ENCODE results near the gene CACNA1I.

The CACNA1I gene

GRCh38 chr22:39569066-39569465 is 1.5 kb upstream of the CACNA1I start:
- TF ChIP-seq CTCF (IDR thresholded peaks at IDR 0.05; ENCODE audit: low read depth, low read length), result no peak
- H3K4me3 ChIP-seq (replicated peaks in 1 of 2; ENCODE audit: low read depth in 2 of 2, low read length in 2 of 2), result no peak overlapping the region
- no peak for DNase-seq (ENCODE audit: low read depth in 2 of 2)

- no peak for DNase-seq (ENCODE audit: low read depth in 2 of 2)
- H3K4me3 ChIP-seq (replicated peaks in 1 of 2; ENCODE audit: low read depth in 2 of 2, low read length in 2 of 2), result no peak overlapping the region
- no peak for TF ChIP-seq CTCF (IDR thresholded peaks at IDR 0.05; ENCODE audit: low read depth, low read length)
Measured at GRCh38 chr22:39570226-39570625, 327 bp upstream of the CACNA1I start.

GRCh38 chr22:39571538-39571937 is 985 bp downstream of the CACNA1I start:
- no peak for DNase-seq (ENCODE audit: low read depth in 2 of 2)
- TF ChIP-seq CTCF (IDR thresholded peaks at IDR 0.05; ENCODE audit: low read depth, low read length), result no peak

GRCh38 chr22:39574779-39575551 is 4.4 kb downstream of the CACNA1I start:
- no peak for TF ChIP-seq CTCF (IDR thresholded peaks at IDR 0.05; ENCODE audit: low read depth, low read length)
- DNase-seq (ENCODE audit: low read depth in 2 of 2), result peak; percentile 50 to 88
- no peak overlapping the region for H3K4me3 ChIP-seq (replicated peaks in 1 of 2; ENCODE audit: low read depth in 2 of 2, low read length in 2 of 2)

More at GRCh38 chr22:39571538-39571937, 985 bp downstream of the CACNA1I start:
- H3K4me3 ChIP-seq (replicated peaks in 1 of 2; ENCODE audit: low read depth in 2 of 2, low read length in 2 of 2), result no peak overlapping the region

GRCh38 chr22:39575552-39575825 is 4.9 kb downstream of the CACNA1I start:
- TF ChIP-seq CTCF (IDR thresholded peaks at IDR 0.05; ENCODE audit: low read depth, low read length), result no peak
- H3K4me3 ChIP-seq (replicated peaks in 1 of 2; ENCODE audit: low read depth in 2 of 2, low read length in 2 of 2), result no peak overlapping the region
- no peak for DNase-seq (ENCODE audit: low read depth in 2 of 2)

- no peak overlapping the region for H3K4me3 ChIP-seq (replicated peaks in 1 of 2; ENCODE audit: low read depth in 2 of 2, low read length in 2 of 2)
- no peak for TF ChIP-seq CTCF (IDR thresholded peaks at IDR 0.05; ENCODE audit: low read depth, low read length)
- DNase-seq (ENCODE audit: low read depth in 2 of 2), result no peak
Measured at GRCh38 chr22:39576027-39576426, 5.5 kb downstream of the CACNA1I start.

- H3K4me3 ChIP-seq (replicated peaks in 1 of 2; ENCODE audit: low read depth in 2 of 2, low read length in 2 of 2), result no peak overlapping the region
- TF ChIP-seq CTCF (IDR thresholded peaks at IDR 0.05; ENCODE audit: low read depth, low read length), result no peak
- peak in 1 of 2 donors; percentile 22 for DNase-seq (ENCODE audit: low read depth in 2 of 2)
Measured at GRCh38 chr22:39577366-39577765, 6.8 kb downstream of the CACNA1I start.
